Measurements from ENCODE around the gene ANKRD13D. TPM values are rescaled to one million over a fixed set of nuclear protein-coding genes. Genes with fewer than 3 reads are reported as not detected.

The ANKRD13D gene
- total RNA-seq, result 68.3 TPM
- 21.9 TPM for polyA plus RNA-seq (ENCODE audit: insufficient read depth, low read depth, low replicate concordance)
- long read RNA-seq, donor 1, transcript ANKRD13D-202 (15 exons, 2,881 nt), result major isoform, 6 of 8 reads
- long read RNA-seq, donor 1, partial matches to known transcripts, result 0 of 8 reads
- long read RNA-seq, donor 1, other reads (novel, unspliced or antisense), result 0 of 8 reads
- long read RNA-seq, donor 2, partial matches to known transcripts, result 0 of 2 reads
- long read RNA-seq, donor 2, other reads (novel, unspliced or antisense), result 0 of 2 reads
- long read RNA-seq, donor 3, partial matches to known transcripts, result 0 of 3 reads
- long read RNA-seq, donor 3, other reads (novel, unspliced or antisense), result 0 of 3 reads
- long read RNA-seq, donor 4, partial matches to known transcripts, result 0 of 1 reads
- long read RNA-seq, donor 4, other reads (novel, unspliced or antisense), result 0 of 1 reads
- long read RNA-seq, donor 5, result 0 reads
- long read RNA-seq, donor 6, result 0 reads
- long read RNA-seq, donor 7, partial matches to known transcripts, result 25 of 44 reads
- long read RNA-seq, donor 7, other reads (novel, unspliced or antisense), result 11 of 44 reads
- long read RNA-seq, donor 8, partial matches to known transcripts, result 0 of 2 reads
- long read RNA-seq, donor 8, other reads (novel, unspliced or antisense), result 0 of 2 reads
- long read RNA-seq, donor 9, result 0 reads
- long read RNA-seq, donor 10, partial matches to known transcripts, result 0 of 6 reads
- long read RNA-seq, donor 10, other reads (novel, unspliced or antisense), result 0 of 6 reads

DNA sequence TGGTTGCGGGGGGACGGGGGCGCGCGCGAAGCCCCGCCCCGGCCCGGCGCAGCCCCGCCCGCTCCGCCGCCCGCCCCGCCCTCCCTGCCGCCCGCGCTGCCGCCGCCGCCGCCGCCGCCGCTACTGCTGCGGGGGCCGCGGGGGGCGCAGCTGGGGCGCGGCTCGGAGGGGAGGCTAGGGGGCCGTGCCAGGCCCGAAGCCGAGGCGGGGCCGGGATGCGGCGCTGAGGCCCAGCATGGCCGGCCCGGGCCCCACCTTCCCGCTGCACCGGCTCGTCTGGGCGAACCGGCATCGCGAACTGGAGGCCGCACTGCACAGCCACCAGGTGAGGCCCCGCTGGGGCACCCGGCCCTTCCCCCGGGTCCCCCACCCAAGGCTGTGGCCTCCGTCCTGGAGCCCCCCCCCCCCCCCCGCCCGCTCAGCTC is at the start of gene ANKRD13D:
Gene ANKRD13D (plus strand): TSS at position 78 of the 425 bp plus-strand sequence. CDS start 158 bp downstream, at position 236.
- Histone ChIP-seq H3K27ac (ENCODE audit: low read depth in 2 of 2, low read length in 2 of 2) (peak within 1 kb of the TSS; percentile 88 to 89), H3K4me3 (ENCODE audit: low read length in 3 of 3) (peak within 1 kb of the TSS; percentile 31 to 68 (median 54)), H3K9ac (ENCODE audit: low read length in 3 of 3) (peak within 1 kb of the TSS; percentile 30 to 84 (median 48)), H3K9me3 (ENCODE audit: control insufficient read depth in 2 of 3, insufficient read depth in 1 of 3, low read length in 3 of 3) (no peaks in the 10 kb centered on the region), H3K4me1 (ENCODE audit: control insufficient read depth in 2 of 3, insufficient read depth in 2 of 3, low read depth in 1 of 3, low read length in 3 of 3) (peaks cover 0 to 24% (median 12%) of the 10 kb centered on the region in 3 donors), H3K27me3 (ENCODE audit: control insufficient read depth, insufficient read depth, low read length) (no peaks in the 10 kb centered on the region), H3K36me3 (ENCODE audit: control insufficient read depth in 2 of 3, insufficient read depth in 3 of 3, low read length in 3 of 3) (peaks cover 0 to 5% (median 3%) of the 10 kb centered on the region in 3 donors)
- intact Hi-C loops (cut with DNase I), result no loop called here
- DNase-seq (no peak), FAIRE-seq (no peak)
- TF ChIP-seq, protein P1, sequence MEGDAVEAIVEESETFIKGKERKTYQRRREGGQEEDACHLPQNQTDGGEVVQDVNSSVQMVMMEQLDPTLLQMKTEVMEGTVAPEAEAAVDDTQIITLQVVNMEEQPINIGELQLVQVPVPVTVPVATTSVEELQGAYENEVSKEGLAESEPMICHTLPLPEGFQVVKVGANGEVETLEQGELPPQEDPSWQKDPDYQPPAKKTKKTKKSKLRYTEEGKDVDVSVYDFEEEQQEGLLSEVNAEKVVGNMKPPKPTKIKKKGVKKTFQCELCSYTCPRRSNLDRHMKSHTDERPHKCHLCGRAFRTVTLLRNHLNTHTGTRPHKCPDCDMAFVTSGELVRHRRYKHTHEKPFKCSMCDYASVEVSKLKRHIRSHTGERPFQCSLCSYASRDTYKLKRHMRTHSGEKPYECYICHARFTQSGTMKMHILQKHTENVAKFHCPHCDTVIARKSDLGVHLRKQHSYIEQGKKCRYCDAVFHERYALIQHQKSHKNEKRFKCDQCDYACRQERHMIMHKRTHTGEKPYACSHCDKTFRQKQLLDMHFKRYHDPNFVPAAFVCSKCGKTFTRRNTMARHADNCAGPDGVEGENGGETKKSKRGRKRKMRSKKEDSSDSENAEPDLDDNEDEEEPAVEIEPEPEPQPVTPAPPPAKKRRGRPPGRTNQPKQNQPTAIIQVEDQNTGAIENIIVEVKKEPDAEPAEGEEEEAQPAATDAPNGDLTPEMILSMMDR (IDR thresholded peaks at IDR 0.05; ENCODE audit: borderline replicate concordance, extremely low read depth, insufficient read depth), result no peak

DNA sequence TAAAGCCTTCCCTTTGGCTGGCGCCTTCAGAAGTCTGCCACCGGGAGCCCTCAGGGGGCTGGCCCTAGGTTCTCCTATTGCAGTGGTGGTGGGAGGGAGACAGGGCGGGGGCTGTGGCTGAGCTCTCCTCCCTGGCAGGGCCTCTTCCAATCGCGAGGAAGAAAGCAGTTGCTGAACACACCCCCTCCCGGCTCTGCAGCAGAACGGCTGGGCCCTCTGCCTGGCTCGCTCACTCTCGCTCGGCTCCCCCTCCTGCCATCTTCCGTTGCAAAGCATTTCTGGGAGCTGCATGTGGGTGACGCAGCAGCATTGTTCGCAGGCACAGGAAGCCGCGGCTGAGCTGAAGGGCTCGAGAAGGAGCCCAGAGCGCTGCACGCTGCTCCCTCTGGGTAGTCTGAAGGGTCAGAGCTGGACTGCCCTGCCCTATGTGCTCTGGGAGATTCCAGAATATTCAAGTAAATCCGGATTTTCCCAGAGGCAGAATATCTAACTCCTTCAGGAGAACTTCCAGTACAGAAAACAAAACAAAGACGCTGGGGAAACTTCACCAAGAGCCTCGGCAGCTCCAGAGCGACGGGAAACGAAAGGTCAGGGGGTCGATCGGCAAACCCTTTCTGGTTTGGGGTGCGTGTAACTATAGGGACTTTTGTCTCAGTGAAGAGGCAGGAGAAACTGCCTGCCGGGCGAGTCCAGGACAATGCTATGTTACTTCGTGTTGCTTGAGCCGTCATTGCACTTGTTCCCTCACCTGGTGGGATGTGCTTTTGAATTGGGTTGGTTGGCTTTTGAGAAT is 49.1 kb upstream of the ANKRD13D start:
- peaks cover 3 to 10% (median 9%) of the 10 kb centered on the region in 3 donors for H3K36me3 ChIP-seq (ENCODE audit: control insufficient read depth in 2 of 3, insufficient read depth in 3 of 3, low read length in 3 of 3)
- H3K9ac ChIP-seq (ENCODE audit: low read length in 3 of 3), result peak overlapping the region; percentile 89 to 99 (median 97)
- peak; percentile 98 to 99 (median 99) for DNase-seq
- H3K27ac ChIP-seq (ENCODE audit: low read depth in 2 of 2, low read length in 2 of 2), result peak overlapping the region; percentile 92 to 93
- intact Hi-C loops (cut with DNase I), result no loop called here
- TF ChIP-seq, protein P1 (IDR thresholded peaks at IDR 0.05; ENCODE audit: borderline replicate concordance, extremely low read depth, insufficient read depth), result no peak
- FAIRE-seq, result peak; percentile 77
- H3K9me3 ChIP-seq (ENCODE audit: control insufficient read depth in 2 of 3, insufficient read depth in 1 of 3, low read length in 3 of 3), result no peaks in the 10 kb centered on the region
- H3K4me3 ChIP-seq (ENCODE audit: low read length in 3 of 3), result peak overlapping the region; percentile 86 to 93 (median 89)
- peaks cover 10 to 37% (median 22%) of the 10 kb centered on the region in 3 donors for H3K4me1 ChIP-seq (ENCODE audit: control insufficient read depth in 2 of 3, insufficient read depth in 2 of 3, low read depth in 1 of 3, low read length in 3 of 3)
- H3K27me3 ChIP-seq (ENCODE audit: control insufficient read depth, insufficient read depth, low read length), result no peaks in the 10 kb centered on the region

DNA sequence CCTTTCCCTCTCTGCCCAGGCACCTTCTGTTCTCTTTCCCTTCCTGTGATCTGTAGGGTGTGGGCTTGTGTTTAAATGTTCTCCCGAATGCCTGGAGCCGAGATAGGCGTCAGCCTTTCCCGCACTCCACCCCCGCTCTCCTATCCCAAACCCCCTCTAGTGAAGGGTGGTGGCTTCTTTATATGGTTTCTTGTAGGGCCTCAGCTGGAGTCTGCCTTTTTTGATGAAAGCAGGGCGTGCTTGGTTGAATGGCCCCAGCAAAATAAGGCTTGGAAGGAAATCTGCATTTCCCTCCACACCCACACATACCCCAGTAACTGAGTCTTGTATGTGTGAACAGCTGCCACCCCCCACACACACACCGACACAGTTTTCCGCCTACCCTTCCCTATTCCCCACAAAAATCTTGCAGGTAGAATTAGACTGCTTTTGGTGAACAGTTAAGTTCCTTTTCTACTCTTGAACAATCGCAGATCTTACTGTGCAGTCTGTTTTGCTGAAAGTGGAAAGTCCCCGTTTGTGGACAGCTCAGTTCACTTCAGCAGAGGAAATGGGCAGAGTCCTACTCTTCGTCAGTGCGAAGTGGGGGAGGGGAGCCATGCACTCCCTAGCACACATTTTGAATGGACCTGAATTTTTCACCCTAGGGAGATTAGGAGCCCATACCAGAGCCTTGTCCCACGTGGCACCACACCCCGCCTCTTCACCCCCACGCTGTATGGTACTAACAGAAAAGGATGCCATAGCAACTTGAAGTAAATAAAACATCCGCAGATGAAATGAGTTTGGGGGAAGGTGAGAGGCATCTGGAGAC is 48.3 kb upstream of the ANKRD13D start:
- Histone ChIP-seq H3K4me3 (ENCODE audit: low read length in 3 of 3) (peak overlapping the region; percentile 86 to 93 (median 89)), H3K27ac (ENCODE audit: low read depth in 2 of 2, low read length in 2 of 2) (peak overlapping the region; percentile 92 to 93), H3K9me3 (ENCODE audit: control insufficient read depth in 2 of 3, insufficient read depth in 1 of 3, low read length in 3 of 3) (no peaks in the 10 kb centered on the region), H3K4me1 (ENCODE audit: control insufficient read depth in 2 of 3, insufficient read depth in 2 of 3, low read depth in 1 of 3, low read length in 3 of 3) (peaks cover 10 to 37% (median 22%) of the 10 kb centered on the region in 3 donors), H3K9ac (ENCODE audit: low read length in 3 of 3) (peak overlapping the region; percentile 89 to 99 (median 97)), H3K27me3 (ENCODE audit: control insufficient read depth, insufficient read depth, low read length) (no peaks in the 10 kb centered on the region), H3K36me3 (ENCODE audit: control insufficient read depth in 2 of 3, insufficient read depth in 3 of 3, low read length in 3 of 3) (peaks cover 5 to 18% (median 16%) of the 10 kb centered on the region in 3 donors)
- TF ChIP-seq, protein P1 (IDR thresholded peaks at IDR 0.05; ENCODE audit: borderline replicate concordance, extremely low read depth, insufficient read depth), result no peak
- peak; percentile 79 to 86 (median 84) for DNase-seq
- intact Hi-C loops (cut with DNase I), result no loop called here
- FAIRE-seq, result no peak

Data from kidney (tissue), 22 donors.